ENCODE results near the gene RIMKLB.

RIMKLB gene

GRCh38 chr12:8697476-8698131 lies at the start of gene RIMKLB:
TSS of gene RIMKLB (plus strand) at chr12:8697991. CDS start at chr12:8713867, 15,876 bp downstream.
- peak; percentile 81 for DNase-seq

GRCh38 chr12:8648576-8649205 lies 49.1 kb upstream of the RIMKLB start:
- DNase-seq: peak in 1 of 2 donors; percentile 15

GRCh38 chr12:8655421-8655820 lies 42.4 kb upstream of the RIMKLB start:
- DNase-seq: no peak

GRCh38 chr12:8658346-8658745 lies 39.4 kb upstream of the RIMKLB start:
- DNase-seq: no peak

GRCh38 chr12:8661016-8661415 lies 36.8 kb upstream of the RIMKLB start:
- no peak for DNase-seq

GRCh38 chr12:8661751-8662150 lies 36.0 kb upstream of the RIMKLB start:
- DNase-seq: no peak

- no peak for DNase-seq
Measured at GRCh38 chr12:8662593-8662992, 35.2 kb upstream of the RIMKLB start, which contains the start of gene MFAP5. TSS of gene MFAP5 (minus strand) at chr12:8662826. CDS start at chr12:8662104, 722 bp downstream.

GRCh38 chr12:8664228-8664913 lies 33.4 kb upstream of the RIMKLB start:
- no peak for DNase-seq

GRCh38 chr12:8665759-8666158 lies 32.0 kb upstream of the RIMKLB start:
- DNase-seq: no peak

GRCh38 chr12:8667270-8667669 lies 30.5 kb upstream of the RIMKLB start:
- DNase-seq: no peak

GRCh38 chr12:8668441-8668840 lies 29.4 kb upstream of the RIMKLB start:
- DNase-seq: no peak

- no peak for DNase-seq
Measured at GRCh38 chr12:8672381-8672780, 25.4 kb upstream of the RIMKLB start.

- DNase-seq: no peak
Measured at GRCh38 chr12:8675591-8676036, 22.2 kb upstream of the RIMKLB start.

GRCh38 chr12:8676651-8677050 lies 21.1 kb upstream of the RIMKLB start:
- DNase-seq: no peak

- DNase-seq: no peak
Measured at GRCh38 chr12:8677362-8677761, 20.4 kb upstream of the RIMKLB start.

- DNase-seq: no peak
Measured at GRCh38 chr12:8678661-8679111, 19.1 kb upstream of the RIMKLB start.

- DNase-seq: no peak
Measured at GRCh38 chr12:8680533-8680932, 17.3 kb upstream of the RIMKLB start.

- no peak for DNase-seq
Measured at GRCh38 chr12:8681129-8681884, 16.5 kb upstream of the RIMKLB start.

- no peak for DNase-seq
Measured at GRCh38 chr12:8685051-8685450, 12.7 kb upstream of the RIMKLB start.

GRCh38 chr12:8687846-8688601 lies 9.8 kb upstream of the RIMKLB start:
- DNase-seq: no peak

GRCh38 chr12:8689681-8690080 lies 8.1 kb upstream of the RIMKLB start:
- no peak for DNase-seq

GRCh38 chr12:8692573-8692972 lies 5.2 kb upstream of the RIMKLB start:
- no peak for DNase-seq

Data from CD4-positive, alpha-beta T cell treated with Interleukin-1 beta for 1 hour (primary cell).